Measurements from ENCODE around the gene ALCAM.
A peak's percentile ranks its signal among the peaks of the same experiment; 100 is the strongest.

The ALCAM gene

GRCh38 chr3:105553851-105554250 is 187.1 kb downstream of the ALCAM start:
- DNase-seq (ENCODE audit: extremely low read depth, low read depth): no peak
- TF ChIP-seq CTCF (IDR thresholded peaks at IDR 0.05; ENCODE audit: low read depth, low read length, missing control alignments): no peak

DNA sequence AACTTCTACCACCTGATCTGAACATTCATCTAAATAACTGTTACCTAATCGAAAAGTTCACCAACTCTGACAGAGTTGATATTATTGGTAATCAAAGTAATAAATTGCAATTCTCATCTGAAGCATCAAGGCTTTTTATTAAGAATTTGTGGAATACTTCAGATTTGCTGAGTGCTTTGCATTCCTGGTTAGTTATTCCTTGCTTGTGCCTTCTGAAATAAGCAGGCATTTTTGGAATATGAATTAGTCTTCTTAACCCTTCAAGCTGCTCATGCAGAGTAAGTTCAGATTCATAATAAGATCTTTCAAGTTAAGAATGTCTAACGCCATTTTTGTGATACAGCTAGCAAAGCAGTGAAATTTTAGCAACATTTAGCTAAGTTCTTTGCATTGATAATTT is 188.5 kb downstream of the ALCAM start:
- DNase-seq (ENCODE audit: extremely low read depth, low read depth): no peak
- no peak overlapping the region for H3K4me3 ChIP-seq (replicated peaks; ENCODE audit: low read depth, low read length)
- no peak for TF ChIP-seq CTCF (IDR thresholded peaks at IDR 0.05; ENCODE audit: low read depth, low read length, missing control alignments)

More at GRCh38 chr3:105553851-105554250, 187.1 kb downstream of the ALCAM start:
- H3K4me3 ChIP-seq (replicated peaks; ENCODE audit: low read depth, low read length): no peak overlapping the region

DNA sequence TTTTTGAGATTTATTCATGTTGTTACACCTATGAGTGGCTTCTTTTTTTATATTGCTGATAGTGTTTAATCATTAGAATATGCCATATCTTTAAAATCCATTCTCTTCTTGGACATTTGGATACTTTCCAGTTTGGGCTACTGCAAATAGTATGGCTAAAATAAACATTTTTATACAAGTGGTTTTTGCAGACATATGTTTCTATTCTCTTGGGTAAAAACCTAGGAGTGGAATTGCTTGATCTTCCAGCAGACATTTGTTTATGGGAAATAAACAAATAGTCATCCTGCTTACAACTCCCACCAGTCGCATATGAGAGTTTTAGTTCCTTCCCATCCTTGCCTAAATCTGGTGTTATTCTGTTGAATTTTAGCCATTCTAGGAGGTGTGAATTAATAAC is 193.1 kb downstream of the ALCAM start:
- peak; percentile 9 for DNase-seq (ENCODE audit: extremely low read depth, low read depth)
- no peak overlapping the region for H3K4me3 ChIP-seq (replicated peaks; ENCODE audit: low read depth, low read length)
- TF ChIP-seq CTCF (IDR thresholded peaks at IDR 0.05; ENCODE audit: low read depth, low read length, missing control alignments): no peak

DNA sequence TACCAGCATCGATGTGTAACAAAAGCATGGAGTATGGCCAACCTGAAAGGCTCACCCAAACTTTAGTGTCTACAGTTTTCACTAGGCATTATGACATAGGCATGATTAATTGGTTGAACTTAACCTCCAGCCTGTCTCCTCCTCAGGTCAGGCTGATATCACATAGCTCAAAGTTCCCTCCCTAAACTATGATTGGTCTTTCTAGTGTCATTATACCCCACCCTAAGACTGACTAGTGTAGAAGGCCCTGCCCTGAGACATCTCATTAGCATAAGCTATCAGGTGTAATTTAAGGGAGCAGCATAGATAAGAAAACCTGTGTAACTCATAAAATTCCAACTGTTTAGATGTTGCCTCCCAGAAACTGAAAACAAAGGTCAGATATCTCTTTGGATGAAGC is 195.2 kb downstream of the ALCAM start:
- no peak for TF ChIP-seq CTCF (IDR thresholded peaks at IDR 0.05; ENCODE audit: low read depth, low read length, missing control alignments)
- no peak overlapping the region for H3K4me3 ChIP-seq (replicated peaks; ENCODE audit: low read depth, low read length)
- DNase-seq (ENCODE audit: extremely low read depth, low read depth): no peak

- H3K4me3 ChIP-seq (replicated peaks; ENCODE audit: low read depth, low read length): no peak overlapping the region
- DNase-seq (ENCODE audit: extremely low read depth, low read depth): no peak
- TF ChIP-seq CTCF (IDR thresholded peaks at IDR 0.05; ENCODE audit: low read depth, low read length, missing control alignments): no peak
Observed at GRCh38 chr3:105564546-105565288, 198.0 kb downstream of the ALCAM start.

GRCh38 chr3:105571005-105571404 is 204.3 kb downstream of the ALCAM start:
- TF ChIP-seq CTCF (IDR thresholded peaks at IDR 0.05; ENCODE audit: low read depth, low read length, missing control alignments): no peak
- H3K4me3 ChIP-seq (replicated peaks; ENCODE audit: low read depth, low read length): no peak overlapping the region
- no peak for DNase-seq (ENCODE audit: extremely low read depth, low read depth)

DNA sequence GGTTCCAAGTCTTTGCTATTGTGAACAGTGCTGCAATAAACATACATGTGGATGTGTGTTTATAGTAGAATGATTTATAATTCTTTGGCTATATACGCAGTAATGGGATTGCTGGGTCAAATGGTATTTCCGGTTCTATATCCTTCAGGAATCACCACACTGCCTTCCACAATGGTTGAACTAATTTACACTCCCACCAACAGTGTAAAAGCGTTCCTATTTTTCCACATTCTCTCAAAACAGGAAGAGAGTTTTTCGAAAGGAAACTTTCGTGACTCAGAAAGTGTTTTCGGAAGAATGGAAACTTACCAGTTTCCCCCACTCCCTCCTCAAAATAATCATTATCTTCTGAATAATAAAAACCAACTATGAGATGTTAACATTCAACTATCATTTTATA is 205.8 kb downstream of the ALCAM start:
- H3K4me3 ChIP-seq (replicated peaks; ENCODE audit: low read depth, low read length): no peak overlapping the region
- TF ChIP-seq CTCF (IDR thresholded peaks at IDR 0.05; ENCODE audit: low read depth, low read length, missing control alignments): no peak
- DNase-seq (ENCODE audit: extremely low read depth, low read depth): no peak

Data from HFF-Myc (cell line).